Astrocyte of the spinal cord (primary cell): ENCODE data around the gene AQP7.

Experiments used
- DNase-seq: peaks from one replicate; pipeline ENCODE4 v3.0.0; 2011; ENCODE audit warnings: low read depth, low spot score
- H3K4me3 ChIP-seq: 2 replicates; pipeline ENCODE4 v1.5.1; 2011; ENCODE audit warnings: low read depth, mild to moderate bottlenecking, low read length, moderate library complexity
- CTCF ChIP-seq: IDR thresholded peaks from 2 replicates; pipeline ENCODE4 v1.5.1; 2012; ENCODE audit warnings: low read depth, mild to moderate bottlenecking, low read length, inconsistent platforms
- in situ Hi-C: cut with HindIII; loops from 2 replicates; pipeline ENCODE4 v1.10.0; 2017; ENCODE audit warnings: low sequenced_read_pairs

AQP7 gene

DNA sequence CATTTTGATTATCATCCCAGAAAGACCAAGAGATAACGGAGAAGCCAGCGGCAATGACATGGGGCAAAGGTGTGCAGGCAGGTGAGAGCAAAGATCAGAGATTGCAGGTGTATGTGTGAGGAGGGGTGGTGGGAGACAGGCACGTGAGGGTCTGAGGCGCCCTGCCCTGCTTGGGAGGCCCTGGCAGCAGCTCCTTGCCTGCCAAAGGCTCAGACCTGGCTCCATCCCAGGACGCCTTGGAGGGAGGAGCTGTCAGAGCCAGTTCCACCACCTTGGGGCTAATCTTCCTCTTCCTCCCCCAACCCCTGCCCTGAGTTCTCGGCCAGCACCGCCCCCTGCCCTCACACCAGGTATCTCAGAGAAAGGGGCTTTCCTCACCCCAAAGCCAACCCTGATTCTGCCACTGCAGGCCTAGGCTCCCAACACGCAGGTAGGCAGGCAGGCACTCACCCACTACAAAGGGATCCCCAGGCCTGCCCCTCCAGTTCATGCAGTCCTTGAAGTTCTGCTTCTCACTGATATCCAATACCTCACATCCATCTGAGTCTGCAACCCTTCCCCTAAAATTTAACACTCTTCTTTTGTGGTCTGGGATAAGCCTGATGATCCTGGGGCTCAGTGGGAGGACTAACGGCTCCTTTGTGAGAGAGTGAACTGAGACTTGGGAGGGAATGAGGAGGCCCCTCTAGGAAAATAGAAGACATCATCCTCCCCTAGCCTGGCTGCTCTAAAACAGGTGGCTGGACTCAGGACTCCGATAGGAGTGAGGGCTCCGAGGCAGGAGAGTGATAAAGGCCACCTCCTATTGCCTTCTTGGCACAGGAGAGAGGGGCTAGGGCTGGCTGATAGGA lies 43.2 kb upstream of the AQP7 start:
- DNase-seq = no peak
- in situ Hi-C loops = no loop called here
- no peak overlapping the region for H3K4me3 ChIP-seq
- TF ChIP-seq CTCF = no peak

- no peak for TF ChIP-seq CTCF
- no peak for DNase-seq
- in situ Hi-C loops = no loop called here
- no peak overlapping the region for H3K4me3 ChIP-seq
Observed at GRCh38 chr9:33443464-33444154, 41.2 kb upstream of the AQP7 start.

GRCh38 chr9:33443047-33443446 lies 40.7 kb upstream of the AQP7 start:
- no peak overlapping the region for H3K4me3 ChIP-seq
- in situ Hi-C loops = no loop called here
- TF ChIP-seq CTCF = no peak
- no peak for DNase-seq

- no peak for DNase-seq
- in situ Hi-C loops = no loop called here
Observed at GRCh38 chr9:33442125-33442524, 39.8 kb upstream of the AQP7 start.

DNA sequence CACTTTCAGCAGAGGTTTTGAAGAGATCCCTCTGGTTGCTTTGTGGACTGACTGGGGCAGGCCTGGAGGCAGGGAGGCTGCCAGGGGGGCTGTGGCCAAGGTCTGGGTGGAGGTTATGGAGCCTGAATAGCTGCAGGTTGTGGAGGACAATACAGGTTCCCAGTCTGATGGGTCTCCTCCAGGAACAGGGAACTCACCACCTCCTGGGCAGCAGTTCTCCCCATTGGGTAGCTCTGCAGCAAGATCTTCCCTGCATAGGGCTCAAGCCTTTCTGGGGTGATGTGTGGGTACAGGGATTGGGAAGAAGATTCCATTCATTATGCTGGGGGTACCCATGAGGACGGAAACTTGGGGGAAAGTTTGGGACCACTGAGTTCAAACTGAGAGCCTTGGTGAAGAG lies 38.2 kb upstream of the AQP7 start:
- no peak for DNase-seq
- in situ Hi-C loops = no loop called here
- no peak overlapping the region for H3K4me3 ChIP-seq
- no peak for TF ChIP-seq CTCF

More at GRCh38 chr9:33442125-33442524, 39.8 kb upstream of the AQP7 start:
- no peak for TF ChIP-seq CTCF
- no peak overlapping the region for H3K4me3 ChIP-seq

DNA sequence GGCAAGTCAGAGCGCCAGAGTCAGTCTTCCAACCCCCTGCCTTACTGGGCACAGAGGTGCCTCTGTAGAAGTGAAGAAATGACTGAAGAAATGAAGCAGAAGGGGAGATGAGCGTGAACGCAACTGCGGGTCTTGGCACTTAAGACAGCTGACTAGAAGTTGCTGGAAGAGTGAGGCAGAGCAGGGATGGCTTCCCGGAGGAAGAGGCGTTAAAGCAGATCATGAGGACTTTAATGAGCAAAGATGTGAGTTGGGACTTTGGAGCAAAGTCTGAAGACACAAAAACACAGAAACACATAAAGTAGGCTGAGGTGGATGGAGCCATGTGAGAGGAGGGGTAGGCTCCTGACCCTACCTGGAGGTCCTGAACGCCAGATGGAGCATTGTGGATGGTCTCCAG lies 37.8 kb upstream of the AQP7 start:
- in situ Hi-C loops = no loop called here
- no peak for TF ChIP-seq CTCF
- H3K4me3 ChIP-seq = no peak overlapping the region
- no peak for DNase-seq
